ENCODE measurements around the gene SLC29A2. TPM values are rescaled to one million over a fixed set of nuclear protein-coding genes. Genes with fewer than 3 reads are reported as not detected.

Gene SLC29A2, protein sequence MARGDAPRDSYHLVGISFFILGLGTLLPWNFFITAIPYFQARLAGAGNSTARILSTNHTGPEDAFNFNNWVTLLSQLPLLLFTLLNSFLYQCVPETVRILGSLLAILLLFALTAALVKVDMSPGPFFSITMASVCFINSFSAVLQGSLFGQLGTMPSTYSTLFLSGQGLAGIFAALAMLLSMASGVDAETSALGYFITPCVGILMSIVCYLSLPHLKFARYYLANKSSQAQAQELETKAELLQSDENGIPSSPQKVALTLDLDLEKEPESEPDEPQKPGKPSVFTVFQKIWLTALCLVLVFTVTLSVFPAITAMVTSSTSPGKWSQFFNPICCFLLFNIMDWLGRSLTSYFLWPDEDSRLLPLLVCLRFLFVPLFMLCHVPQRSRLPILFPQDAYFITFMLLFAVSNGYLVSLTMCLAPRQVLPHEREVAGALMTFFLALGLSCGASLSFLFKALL
- 3.6 TPM for total RNA-seq

DNA sequence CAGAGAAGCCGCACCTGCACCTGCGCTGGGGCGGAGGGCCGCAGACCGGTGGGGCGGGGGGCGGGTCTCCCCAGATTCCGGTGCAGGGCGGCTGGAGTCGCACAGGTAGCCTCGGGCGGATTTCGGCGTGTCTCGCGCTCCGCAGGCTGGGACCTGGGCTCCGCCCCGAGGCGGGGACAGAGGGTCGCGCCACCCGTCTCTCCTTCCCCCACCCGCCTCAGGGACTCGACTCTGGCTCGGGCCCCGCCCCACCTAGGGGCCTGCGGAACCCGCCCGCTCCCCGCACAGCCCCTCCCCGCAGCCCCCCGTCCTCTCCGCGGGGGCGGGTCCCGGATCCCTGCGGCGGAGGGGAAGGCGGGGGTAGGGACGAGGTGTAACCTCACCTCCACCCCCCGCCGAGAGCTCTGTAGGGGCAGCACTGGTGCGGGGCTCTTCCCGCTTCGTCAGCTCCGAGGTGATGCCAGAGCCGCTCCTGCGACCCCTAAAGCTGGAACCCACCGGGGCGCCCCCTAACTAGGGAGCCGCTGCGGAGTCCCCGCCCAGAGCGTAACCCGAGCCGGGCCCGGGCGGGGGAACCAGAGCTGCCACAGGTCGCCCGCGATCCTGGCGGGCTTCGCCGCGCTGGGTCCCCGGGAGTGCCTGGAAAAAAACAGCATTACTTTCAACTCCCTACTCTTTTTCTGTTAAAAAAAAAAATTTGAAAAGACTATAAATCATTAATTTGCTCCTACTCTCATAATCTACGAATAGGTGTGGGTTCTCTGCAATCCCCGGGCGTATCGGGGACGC lies at the start of gene SLC29A2:
TSS of gene SLC29A2 (minus strand) at position 134 of the 789 bp plus-strand sequence. CDS start 169 bp downstream, outside the sequence.
- ATAC-seq, result peak; percentile 76

DNA sequence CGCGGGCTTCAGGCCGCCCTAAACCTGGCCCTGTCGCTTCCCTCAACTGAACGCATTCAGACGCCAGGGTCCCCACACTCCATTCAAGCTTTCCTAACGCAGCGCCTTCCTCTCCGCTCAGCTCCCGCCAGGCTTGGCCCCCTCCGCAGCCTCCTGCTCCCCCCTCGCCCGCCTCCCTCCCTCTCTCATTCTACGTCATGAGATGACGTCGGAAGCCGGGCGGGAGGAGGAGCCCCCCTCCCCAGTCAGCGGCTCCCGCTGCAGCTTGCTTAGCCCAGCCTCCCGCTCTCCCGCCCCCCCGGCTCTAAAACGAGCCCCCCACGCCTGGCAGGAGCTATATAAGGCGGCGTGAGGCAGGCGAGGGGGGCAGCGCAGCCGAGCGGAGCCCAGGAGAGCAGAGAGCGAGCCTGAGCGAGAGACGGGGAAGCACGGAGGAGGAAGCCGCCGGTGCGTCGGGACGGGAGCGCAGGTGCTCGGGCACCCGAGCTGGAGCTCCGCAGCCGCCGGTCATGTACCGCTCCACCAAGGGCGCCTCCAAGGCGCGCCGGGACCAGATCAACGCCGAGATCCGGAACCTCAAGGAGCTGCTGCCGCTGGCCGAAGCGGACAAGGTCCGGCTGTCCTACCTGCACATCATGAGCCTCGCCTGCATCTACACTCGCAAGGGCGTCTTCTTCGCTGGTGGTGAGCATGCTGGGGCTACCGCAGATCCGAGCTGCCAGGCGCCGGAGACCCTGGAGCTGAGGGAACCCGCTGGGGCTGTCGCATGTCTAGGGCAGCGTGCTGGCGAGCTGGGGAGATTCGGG lies 49.3 kb upstream of the SLC29A2 start, which contains the start of gene NPAS4:
TSS of gene NPAS4 (plus strand) at position 365 of the 806 bp plus-strand sequence. CDS start at position 510, 145 bp downstream.
- no peak for ATAC-seq

DNA sequence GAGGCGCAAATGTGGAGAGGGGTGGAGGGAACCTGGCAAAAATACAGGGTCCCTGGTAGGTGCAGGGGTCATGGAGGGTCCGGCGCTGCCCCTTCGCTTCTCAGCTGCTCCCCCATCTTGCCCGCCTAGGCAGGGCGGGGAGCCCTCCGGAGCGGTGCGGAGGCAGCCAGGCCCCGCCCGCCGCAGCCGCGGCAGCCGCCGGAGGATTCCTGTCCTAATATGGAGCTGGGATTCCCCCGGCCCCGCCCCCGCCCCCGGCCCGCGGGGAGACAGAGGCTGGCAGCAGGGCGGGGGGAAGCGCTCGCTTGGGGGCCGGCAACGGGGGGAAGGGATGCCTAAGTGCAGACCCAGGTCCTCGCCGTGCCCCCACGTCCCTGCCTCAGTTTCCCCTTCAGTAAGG lies 48.3 kb upstream of the SLC29A2 start:
- ATAC-seq, result no peak

DNA sequence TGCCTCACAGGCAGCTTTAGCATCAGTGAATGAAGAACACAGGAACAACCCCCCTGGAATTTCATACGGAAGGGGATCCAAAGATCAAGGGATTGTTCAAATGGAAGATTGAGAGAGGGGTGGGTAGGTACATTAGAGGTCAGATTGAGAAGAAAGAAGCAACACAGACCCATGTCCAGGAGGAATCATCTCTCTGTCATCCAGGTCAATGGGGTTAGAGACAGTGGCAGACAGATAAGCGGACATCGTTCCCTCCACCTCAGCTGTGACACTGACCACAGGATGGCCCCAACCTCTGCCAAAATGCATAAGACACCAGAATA lies 47.4 kb upstream of the SLC29A2 start:
- ATAC-seq, result no peak

DNA sequence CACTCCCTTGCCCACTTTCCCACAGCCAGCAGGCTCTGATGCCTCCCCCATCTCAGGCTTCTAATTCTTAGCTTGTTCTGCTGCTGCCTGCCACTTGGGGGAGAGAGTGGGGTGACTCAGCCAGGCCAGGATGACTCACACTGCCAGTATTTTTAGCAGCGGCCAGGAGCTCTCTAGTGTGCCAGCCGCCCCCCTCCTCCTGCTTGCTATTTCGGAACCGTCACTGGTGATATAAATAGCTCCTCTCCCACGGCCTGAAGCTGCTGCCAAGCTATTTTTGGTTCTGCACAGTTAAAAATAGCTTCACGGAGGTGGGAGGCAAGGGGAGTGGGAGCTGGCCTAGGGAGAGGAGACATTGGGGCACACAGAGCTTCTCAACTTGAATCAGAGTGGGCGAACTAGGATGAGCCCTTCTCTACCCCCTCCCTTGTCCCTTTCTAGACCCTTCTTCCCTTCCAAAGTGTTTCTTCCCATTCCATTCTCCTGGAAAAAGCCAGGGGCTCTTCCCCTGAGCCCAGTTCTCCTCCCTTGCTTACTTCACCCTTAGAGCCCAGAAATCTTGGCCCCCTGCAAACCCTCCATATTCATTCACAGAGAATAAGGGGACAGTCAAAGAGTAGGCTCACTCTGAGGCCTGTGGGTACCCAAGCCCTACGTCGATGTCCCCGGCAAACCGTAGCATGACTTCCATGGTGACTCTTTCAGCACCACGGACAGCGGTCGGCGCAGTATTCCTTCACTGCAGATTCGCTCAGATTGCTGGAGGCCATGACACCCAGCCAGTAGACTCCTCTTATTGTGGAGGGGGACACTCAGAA lies 46.8 kb upstream of the SLC29A2 start:
- peak; percentile 65 for ATAC-seq

DNA sequence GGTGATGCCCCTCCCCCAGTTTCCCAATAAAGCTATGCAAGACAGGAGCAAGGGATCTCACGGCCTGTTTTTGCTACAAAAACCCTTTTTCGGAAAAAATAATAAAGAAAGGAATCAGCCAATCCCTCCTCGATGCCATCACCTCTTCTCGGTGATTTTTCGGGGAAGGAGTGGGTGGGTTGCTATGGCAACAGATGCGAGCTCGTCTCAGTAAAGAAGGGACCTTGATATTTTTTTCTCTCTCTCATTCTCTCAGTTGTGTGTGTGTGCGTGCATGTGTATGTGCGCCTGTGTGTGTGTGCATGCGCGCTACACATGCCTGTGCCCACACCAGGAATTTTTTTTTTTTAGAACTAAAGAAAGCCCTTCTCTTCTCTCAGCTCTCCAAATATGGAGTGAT lies 45.4 kb upstream of the SLC29A2 start:
- ATAC-seq, result no peak

DNA sequence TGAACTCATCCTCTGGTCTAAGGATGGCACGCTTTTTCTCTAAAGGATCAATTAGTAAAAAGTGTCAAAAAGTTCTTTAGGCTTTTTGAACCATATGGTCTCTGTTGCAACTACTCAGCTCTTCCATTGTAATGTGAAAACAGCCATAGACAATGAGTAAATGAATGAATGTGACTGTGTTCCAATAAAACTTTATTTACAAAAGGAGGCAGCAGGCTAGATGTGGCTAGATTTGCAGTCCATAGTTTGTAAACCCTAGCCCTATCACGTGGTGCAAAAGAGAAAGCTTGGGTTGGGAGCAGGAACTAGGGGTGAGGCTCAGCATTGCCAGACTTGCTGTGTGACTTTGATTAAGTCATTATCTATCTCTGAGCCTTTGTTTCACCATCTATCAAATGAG lies 43.9 kb upstream of the SLC29A2 start:
- no peak for ATAC-seq

DNA sequence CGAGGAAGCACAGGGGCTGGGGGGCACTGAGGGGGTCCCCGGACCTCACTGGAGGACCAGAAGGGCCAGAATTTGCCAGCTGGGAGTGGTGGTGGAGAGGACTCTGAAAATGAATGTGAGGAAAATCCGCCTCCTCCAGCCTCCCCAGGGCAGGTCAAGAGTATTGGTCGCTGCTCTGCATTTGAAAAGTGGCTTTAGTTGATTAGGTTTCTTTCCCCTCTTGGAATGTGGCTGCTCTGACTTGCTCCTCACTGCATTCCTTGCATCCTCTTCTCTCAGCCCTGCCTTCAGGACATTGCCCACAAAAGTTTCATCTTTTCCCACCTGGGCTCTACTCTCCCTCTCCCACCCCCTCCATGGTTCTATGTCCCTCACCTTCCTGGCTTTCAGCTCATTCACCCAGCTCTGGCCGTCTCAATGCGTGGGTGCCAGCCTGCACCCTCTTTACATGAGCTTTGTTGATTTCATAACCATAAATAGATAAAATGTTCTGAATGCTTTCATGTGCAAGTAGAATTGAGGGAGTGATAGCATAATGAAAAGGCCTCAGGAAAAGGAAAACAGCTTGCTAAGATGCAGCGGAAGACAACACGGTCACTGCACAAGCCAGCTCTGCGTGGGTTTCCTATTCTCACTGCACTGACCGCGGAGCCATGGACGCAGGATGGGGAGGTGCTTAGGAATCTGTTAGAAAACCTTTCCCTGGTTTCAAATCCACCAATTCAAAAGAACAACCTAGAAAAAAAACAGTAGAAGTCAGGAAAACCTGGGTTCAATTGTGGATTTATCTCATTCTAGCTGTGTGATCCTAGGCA lies 42.8 kb upstream of the SLC29A2 start:
- ATAC-seq, result no peak

DNA sequence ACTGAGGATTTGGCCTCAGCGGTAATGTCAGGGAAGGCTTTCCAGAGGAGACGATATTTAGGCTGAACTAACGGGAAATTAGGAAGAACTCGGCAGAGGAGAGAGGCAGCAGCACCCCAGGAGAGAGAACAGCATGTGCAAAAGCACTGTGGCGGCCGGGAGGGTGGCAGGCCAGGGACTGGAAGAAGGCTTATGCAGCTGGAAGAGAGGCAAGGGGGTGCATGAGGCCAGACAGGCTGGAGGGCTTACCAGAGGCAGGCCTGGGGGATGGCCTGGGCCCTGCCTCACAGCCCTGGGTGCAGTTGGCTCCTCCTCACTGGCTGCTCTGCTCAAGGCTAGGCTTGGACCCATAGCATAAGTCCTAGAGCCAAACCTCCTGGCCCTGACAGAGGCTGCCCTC lies 41.6 kb upstream of the SLC29A2 start:
- ATAC-seq, result no peak

DNA sequence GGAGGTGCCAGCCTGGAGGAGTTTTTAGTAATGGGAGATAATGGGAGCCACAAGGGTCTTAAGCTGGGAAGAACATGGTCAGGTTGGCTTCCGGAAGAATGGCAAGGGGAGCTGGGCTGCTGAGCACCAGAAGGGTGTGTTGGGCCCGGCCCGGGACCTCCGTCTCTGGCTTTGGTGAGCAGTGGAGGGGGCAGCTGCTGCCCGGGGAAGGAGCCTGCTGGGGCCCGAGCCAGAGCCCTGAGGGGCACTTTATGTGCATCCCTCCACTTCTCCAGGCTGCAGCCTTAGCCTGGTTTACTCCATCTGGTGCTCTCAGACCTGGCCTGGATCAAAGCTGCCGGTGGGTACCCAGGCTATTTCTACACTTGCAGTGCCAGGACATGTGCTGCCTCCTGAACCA lies 40.5 kb upstream of the SLC29A2 start:
- no peak for ATAC-seq

DNA sequence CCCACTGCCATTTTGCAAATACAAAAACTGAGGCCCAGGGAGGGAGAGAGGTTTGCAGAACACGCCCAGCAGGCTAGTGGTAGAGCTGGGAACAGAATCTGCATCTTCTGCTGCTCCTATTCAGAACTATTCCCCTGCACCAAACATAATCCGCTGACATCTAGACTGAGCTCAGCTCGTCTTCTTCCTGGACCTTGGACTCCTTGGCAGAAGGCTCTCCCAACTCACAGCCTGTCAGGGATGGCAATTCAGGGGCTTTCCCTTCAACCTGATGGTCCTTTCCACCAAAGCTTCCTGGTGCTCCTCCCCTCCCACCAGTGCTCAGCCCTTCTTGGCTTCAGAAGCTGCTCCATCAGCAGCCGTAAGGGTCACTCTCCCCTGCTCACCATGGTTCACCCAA lies 39.8 kb upstream of the SLC29A2 start:
- no peak for ATAC-seq

DNA sequence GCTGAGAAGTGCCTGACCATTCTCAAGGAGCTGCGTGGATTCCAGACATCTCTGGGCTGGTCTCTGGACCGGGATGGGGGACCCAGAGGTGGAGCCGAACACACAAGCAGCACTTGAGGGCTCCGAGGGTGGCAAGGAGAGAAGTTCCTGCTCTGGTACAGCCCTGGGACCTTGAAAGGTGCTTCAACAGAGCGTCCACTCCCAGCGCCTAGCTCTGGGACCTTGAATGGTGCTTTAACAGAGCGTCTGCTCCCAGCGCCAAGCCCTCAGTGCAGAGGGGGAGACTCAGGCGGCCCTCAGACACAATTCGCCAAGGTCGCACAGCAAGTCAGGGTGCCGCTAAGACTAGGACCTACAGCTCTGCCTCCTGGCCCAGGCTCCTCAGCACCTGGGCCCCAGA lies 38.6 kb upstream of the SLC29A2 start:
- no peak for ATAC-seq

DNA sequence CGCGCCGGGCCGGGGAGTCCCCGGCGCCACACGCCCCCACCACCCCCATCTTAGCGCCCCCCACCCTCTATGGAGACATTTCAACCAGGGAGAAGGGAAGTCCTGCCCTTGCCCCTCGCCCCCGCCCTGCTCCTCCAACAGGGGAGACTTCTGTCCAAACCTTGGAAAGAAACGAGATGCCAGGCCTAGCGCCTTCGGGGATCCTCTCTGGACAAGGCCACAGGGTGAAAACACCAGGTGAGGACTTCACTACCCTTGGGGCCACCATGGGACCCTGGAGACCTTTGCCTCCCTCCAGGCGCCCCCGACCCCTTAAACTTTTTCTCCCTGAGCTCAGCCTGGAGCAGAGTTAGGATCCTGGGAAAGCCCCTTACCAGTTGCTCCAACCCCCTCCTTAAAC lies 37.7 kb upstream of the SLC29A2 start:
- no peak for ATAC-seq

DNA sequence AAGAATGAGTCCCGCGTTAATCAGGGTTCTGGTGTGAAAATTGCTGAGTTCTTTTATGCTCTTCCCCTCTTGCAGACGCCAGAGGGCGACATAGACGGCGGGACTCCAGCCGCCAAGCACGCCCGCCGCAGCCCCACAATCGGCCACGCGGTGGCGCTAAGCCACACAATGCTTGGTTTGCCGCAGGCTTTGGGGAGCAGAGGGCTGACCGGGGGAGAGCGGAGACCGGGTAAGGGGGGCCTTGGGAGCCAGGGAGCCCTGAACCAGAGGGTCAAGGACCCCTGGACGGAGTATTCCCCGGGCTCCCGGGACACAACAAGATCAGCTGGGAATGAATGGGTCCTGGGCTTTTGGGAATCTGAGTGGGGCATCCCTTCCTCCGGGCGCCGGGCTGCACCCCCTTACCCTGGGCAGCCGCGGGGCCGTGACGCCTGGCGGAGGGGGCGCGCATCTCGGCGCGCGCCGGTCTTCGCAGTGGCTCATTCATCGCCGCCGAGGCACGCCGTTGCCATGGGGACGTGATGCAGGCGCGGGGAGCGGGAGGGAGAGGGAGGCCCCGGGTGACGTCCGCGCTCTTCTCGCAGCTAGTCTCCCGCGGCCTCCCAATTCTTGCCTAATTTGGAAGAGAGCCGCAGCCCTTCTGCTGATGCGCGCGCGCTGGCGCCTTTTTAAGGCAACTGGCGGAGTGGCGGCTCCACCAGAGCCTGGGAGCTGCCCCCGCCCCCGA lies 37.1 kb upstream of the SLC29A2 start:
- ATAC-seq, result peak; percentile 90

DNA sequence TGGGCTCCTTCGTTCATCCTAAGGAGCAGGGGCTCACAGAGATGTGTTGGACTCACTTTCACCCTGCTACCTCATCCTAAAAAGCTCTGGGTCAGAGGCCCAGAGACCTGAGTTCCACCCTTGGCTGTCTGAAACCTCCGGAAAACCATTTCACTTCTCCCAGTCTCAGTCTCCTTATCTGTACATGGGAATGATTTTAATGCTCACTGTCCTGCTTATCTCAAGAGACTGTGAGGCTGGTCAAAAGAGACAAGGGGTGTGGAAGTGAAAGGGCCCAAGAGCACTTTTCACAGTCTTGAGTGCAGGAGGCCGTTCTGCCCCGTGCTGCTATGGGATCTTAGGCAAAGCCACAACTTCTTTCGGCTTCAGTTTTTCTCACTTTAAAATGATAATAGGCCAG lies 36.1 kb upstream of the SLC29A2 start:
- no peak for ATAC-seq

DNA sequence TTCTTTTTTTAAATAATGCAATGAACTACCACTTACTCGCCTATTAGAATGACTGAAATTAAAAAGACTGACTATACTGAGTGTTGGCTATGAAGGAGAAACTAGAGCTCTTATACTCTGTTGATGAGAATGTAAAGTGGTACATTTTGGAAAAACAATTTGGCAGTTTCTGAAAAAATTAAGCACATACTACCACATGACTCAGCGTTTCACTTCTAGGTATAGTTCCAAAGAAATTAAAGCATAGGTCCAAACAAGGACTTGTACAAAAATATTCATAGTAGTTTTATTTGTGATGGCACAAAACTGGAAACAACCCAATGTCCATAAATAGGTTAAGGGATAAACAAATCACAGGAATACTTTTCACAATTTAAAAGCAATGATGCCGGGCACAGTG lies 22.4 kb upstream of the SLC29A2 start:
- ATAC-seq, result no peak

DNA sequence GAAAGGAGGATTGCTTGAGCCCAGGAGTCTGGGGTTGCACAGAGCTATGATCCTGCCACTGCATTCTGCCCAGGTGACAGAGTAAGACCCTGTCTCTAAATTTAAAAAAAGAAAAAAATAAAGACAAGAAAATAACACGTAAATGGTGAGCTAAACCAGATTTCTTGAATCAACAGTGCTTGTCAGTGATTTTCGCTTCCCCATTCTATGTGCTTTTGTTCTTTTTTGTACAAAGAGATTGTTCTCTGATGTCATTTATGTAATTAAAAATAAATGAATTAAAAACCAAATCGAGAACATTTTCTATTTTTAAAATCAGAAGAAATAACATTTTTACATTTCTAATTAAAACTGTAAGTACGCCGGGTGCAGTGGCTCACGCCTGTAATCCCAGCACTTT lies 19.8 kb upstream of the SLC29A2 start:
- no peak for ATAC-seq

DNA sequence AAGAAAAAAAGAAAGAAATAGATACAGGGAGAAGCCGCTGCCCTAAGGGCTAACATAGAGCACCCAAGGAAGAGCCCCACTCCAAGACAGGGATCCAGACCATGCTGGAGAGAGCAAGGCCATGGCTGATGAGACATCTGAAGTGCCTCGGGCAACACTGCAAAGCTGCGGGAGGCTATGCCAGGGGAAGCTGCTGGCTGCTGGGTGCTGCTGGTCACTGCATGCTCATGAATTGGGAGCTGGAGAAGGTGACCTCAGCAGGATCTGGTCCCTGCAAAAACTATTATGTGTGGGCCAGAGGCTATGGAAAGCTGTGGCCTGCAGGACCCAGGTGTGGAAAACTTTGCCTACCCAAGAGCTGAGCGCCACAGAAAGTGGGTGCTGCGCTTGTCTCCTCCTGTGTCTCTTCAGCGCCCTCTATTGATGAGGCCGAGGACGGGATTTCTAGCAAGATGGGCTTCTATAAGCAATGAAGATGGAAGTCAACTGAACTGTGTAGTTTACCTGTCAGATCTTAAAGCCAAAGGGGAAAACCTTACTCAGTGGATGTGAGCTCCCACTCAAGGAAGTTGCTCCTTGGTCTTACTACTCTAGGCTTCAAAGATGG lies 17.3 kb upstream of the SLC29A2 start:
- ATAC-seq, result peak; percentile 78

DNA sequence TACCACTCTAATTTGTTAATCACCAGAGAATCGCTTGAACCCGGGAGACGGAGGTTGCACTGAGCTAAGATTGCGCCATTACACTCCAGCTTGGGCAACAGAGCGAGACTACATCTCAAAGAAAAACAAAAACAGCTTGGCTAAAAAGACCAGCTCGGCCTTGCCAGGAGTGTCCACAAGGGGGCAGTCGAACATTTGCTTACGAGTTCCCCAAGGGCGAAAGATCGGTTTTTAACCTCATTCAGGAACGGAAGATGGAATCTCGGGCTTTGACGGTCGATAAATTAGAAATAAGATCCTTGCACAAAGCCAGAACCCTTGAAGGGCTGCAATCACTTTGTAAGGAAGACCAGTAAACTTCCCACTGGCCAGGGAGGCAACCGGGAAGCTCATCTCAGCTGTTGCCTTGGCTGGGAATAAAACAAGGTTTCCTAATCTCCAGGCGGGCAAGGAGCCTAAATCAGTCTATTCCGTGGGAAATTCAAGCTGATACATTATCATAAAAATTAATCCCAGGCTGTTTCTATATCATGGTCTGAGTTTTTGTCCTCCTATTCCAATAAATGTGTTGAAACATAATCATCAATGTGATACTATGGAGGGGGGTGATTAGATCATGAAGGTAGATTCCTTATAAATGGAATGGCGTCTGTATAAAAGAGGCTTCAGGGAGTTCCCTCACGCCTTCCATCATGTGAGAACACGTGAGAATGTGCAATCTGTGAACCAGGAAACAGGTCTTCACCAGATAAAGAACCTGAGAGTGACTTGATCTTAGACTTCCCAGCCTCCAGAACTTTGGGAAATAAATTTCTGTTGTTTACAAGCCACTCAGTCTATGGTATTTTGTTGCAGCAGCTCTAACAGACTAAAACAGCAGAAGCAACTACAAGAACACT lies 14.9 kb upstream of the SLC29A2 start:
- ATAC-seq, result peak; percentile 70

Measured in esophagus mucosa (tissue), 1 donor.